Vagina (tissue), 2 donors: ENCODE data around the gene C22orf39.

Source experiments
- CTCF ChIP-seq, 3 experiments: fragments of 450-650 bp in 2 of 3; fragments of 200-600 bp in 1 of 3; sonication (generic) in 1 of 3; IDR thresholded peaks; one replicate each; pipeline ENCODE4 v1.5.1; 2017 to 2019; ENCODE audit warnings: antibody characterized with exemption in 3 of 3, mild to moderate bottlenecking in 2 of 3, moderate library complexity in 2 of 3
- POLR2AphosphoS5 ChIP-seq, 2 donors: sonication (generic); formaldehyde crosslinking; IDR thresholded peaks; one replicate each; pipeline ENCODE4 v1.9.0; 2017; ENCODE audit warnings: antibody characterized with exemption in 2 of 2, mild to moderate bottlenecking in 2 of 2, low read depth in 1 of 2; ENCODE audit not compliant: insufficient read depth in 1 of 2

DNA sequence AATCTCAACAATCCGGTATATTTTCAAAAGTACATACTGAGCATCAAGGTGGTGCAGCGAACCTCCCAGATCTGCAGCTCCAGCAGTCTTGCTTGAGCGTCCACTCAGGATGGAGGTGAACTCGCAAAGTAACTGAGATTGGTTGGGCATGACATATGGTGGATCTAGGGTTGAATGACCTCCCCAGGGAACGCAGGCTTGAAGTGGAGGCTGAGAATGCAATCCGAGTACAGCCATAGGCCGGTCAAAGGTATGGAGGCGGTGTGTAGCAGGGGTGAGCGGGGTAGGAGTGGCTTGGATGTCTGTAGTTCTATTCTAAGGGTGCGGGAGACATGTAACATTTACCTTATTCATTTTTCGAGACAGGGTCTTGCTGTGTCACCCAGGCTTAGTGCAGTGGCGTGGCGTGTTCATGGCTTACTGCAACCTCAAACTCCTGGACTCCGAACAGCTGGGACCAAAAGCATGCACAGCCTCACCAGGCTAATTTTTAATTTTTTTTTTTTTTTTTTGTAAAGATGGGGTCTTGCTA lies 631 bp upstream of the C22orf39 start:
- no peak for TF ChIP-seq CTCF (IDR thresholded peaks at IDR 0.05)
- no peak for TF ChIP-seq POLR2AphosphoS5 (IDR thresholded peaks at IDR 0.05; ENCODE audit: insufficient read depth in 1 of 2, low read depth in 1 of 2)
